GM18909 (cell line): ENCODE data around the gene UBE3D.
"Not testable (repeated sequence)": the region's sequence is repeated elsewhere in the genome, so short reads cannot be mapped to it uniquely, and the experiment has no call there.

ENCODE experiments used
- ATAC-seq: cut with Tn5 transposase; IDR thresholded peaks from one replicate; pipeline ENCODE4 v1.9.1; 2021; ENCODE audit warnings: mild to moderate bottlenecking; ENCODE audit not compliant: unreplicated experiment, poor library complexity

The UBE3D gene

GRCh38 chr6:82984720-82985119, 80.9 kb downstream of the UBE3D start:
- ATAC-seq = no peak

DNA sequence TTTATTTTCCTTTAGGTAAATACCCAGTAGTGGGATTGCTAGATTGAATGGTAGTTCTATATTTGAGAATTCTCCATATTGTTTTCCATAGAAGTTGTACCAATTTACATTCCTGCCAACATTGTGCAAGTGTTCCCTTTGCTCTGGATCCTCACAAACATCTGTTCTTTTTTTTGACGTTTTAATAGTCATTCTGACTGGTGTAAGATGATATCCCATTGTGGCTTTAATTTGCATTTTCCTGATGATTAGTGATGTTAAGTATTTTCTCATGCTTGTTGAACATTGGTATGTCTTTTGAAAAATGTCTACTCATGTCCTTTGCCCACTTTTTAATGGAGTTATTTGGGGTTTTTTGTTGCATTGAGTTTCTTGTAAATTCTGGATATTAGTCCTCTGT, 85.6 kb downstream of the UBE3D start:
- ATAC-seq = no peak

DNA sequence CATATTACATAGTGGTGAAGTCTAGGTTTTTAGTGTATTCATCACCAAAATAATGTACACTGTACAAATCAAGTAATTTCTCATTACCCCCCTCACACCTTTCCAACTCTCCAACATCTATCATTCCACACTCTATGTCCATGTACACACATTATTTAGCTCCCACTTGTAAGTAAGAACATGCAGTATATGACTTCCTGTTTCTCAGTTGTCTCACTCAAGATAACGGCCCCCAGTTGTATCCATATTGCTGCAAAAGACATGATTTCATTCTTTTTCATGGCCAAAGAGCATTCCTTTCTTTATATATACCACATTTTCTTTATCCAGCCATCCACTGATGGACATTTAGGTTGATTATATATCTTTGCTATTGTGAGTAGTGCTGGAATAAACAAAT, 86.0 kb downstream of the UBE3D start:
- no peak for ATAC-seq

DNA sequence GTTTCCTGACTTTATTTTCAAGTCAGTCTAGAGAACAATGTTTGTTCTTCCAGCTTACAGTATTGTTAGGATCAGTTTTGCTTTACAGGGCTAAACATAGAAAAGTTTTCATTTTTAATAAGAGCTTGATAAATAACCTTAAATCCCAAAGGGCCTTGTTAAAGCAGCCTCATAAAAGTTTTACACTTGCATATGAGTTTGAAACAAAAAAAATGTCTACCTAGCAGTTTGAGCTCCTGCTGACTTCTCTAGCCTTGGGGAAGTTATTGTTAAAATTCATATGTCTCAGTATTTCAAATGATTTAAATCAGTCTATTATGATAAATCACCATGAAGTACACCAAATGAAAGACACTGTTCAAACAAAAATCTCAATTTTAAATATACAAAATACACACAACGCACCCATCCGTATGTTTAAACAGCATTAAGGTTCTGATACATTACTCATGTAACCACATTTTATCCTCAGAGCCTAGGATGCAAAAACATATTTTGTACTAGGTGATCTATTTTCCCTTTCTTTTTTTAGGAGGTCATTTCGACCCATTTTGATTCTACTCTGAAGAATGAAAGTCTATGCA, 87.2 kb downstream of the UBE3D start:
- no peak for ATAC-seq

DNA sequence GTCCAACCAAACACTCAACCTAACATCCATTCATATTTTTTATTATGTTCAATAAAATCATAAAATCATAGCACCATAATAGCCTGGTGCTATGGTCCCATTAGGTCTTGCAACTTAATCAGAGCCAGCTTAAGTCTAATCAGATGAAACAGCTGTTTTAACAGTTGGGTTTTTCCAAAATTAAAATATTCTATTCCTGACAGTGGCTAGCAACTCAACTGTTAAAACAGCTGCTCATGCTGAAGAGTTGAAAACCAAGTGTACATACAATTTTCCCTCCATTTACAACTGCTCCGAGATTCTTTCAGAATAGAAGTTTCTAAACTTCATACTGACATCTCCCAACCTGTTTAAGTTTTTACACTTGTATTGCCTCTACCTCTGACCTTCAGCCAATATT, 89.5 kb downstream of the UBE3D start:
- no peak for ATAC-seq

DNA sequence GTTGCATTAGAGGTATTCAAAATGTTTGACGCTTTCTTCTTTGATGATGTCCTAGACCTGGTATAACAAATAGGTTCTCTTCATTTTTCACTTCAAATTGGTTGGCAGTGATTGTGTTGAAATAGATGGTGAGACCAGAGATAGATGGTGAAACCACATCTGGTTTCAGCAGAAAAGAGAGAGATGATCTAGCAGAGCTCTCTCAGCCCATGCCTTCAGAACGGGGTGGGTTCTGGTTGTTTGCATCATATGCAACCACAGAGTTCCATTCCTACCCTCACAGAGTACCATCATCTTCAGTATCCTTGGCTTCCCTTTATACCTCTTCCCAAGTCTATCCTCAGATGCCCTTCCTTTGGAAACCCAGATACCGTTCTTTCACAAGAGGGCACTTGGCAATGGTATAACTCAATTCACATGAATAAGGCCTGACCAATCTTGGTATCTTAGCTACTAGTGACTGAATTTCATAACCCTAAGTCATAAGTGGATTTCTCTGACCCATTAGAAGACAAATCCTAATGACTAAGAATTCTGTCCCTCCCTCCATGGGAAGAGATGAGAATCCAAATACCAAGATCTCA, 93.7 kb downstream of the UBE3D start:
- ATAC-seq = no peak

- ATAC-seq = no peak
Measured at GRCh38 chr6:82970839-82971238, 94.8 kb downstream of the UBE3D start.

DNA sequence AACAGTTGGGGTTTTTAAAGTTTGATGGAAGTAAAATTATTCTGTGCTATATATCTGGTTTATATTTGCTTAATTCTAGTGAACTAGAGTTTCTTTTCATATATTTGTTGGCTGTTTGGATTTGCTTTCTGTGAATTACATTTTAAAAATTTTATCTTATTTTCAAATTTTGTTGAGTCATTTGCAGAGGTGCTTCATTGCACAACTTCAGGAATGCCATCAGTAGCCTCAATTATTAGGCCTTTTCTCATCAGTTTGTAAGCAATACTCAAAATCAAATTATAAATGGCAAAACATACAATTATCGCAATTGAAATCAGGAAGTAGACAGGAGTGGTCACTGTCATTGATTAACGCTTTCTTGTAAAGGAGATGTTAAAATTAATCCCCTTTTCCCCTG, 96.9 kb downstream of the UBE3D start:
- no peak for ATAC-seq

- ATAC-seq = no peak
Measured at GRCh38 chr6:82963191-82963925, 102.3 kb downstream of the UBE3D start.

DNA sequence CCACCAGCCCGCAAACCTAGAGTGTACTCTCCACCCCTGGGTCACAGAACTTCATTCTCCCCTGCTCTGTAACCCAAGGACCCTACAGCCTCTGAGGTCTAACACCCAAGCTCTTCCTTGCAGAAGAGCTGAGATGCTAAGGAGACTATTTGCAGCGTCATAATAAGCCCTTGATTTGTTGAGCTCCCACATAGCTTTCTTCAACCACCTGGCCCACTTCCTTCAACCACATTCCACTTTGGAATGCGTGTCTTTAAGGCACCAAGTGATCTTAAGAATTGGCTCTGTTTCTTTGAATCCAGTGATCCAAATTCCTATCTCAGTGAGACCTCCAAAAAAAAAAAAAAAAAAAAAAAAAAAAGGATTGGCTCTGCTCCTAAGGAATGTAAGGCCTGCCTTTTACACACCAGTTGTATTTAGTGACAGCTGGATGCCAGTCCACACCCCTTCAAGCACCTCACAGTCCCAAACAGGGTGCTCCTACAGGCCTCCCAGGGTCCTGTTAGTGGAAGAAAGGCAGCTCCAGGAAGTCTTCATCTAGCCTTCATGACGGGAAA, 106.2 kb downstream of the UBE3D start:
- no peak for ATAC-seq

- ATAC-seq = no peak
Measured at GRCh38 chr6:82958551-82958950, 107.1 kb downstream of the UBE3D start.

- no peak for ATAC-seq
Measured at GRCh38 chr6:82957868-82958245, 107.8 kb downstream of the UBE3D start.

DNA sequence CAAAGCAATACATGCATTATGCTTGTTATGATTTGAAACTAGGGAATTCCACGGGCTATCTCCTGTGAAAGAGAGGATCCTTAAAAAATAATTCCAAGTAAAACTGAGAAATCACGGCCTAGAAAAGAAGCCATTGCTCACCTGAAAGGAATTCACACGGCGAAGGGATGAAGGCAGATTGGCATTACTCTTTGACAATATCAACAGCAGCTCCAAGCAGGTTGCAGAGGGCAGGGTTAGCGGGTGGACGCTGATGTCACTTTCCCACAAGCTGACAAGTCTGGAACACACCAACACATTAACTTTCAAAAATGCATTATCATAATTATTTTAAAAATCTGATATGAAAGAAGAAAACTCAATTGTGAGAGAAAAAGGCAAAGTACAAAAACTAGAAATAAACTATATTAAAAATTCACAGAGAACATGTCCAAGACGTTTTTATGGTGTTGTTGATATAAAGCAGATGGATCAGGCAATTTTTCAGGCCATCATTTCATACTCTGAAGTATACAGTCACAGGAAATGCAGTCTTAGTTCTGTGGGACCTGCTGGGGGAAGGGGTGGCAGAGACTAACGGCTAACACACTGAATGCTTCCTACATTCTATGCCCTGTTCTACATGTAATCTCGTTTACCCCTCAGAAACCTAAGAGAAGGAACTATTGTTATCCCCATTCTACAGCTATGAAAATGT, 108.3 kb downstream of the UBE3D start:
- ATAC-seq = no peak

GRCh38 chr6:82955841-82956240, 109.8 kb downstream of the UBE3D start:
- no peak for ATAC-seq

- ATAC-seq = peak; percentile 86
Measured at GRCh38 chr6:82954937-82955577, 110.6 kb downstream of the UBE3D start.

DNA sequence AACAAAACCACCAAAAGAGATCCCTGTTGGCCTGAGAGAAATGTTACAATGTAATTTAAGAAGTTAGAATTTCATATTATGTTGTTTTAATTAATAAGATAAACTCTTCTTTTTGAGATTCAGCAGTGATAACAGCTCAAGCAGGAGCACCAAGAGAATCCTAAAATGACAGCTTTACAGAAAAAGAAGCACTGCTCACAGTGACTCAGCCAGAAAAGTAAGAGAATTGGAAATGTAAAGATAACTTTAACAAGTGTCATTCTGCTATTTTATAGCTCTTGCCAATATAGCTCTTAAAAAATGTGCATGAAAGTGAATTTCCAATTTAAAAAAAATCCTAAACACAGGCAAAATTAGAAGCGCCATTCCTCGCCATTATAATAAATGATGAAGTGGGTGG, 111.3 kb downstream of the UBE3D start:
- no peak for ATAC-seq

- ATAC-seq = no peak
Measured at GRCh38 chr6:82953871-82954270, 111.8 kb downstream of the UBE3D start.

DNA sequence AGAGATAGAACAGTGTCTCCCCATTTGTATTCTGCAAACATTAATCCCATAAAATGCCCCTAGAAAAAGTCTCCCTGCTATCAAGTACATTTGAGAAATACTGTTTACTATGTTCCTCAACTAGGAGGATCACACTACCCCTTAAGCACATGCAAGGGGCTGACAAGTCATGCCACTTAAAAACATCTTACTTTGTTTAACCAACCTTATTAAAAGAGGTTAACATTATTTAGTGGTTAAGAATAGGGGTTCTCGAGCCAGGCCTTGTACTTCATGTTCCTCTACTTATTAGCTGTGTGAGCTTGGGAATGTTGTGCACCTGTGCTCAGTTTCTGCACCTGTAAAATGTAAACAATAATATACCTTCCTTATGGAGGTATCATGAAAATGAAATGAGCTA, 113.7 kb downstream of the UBE3D start:
- ATAC-seq = no peak

GRCh38 chr6:82951389-82951788, 114.3 kb downstream of the UBE3D start:
- no peak for ATAC-seq

DNA sequence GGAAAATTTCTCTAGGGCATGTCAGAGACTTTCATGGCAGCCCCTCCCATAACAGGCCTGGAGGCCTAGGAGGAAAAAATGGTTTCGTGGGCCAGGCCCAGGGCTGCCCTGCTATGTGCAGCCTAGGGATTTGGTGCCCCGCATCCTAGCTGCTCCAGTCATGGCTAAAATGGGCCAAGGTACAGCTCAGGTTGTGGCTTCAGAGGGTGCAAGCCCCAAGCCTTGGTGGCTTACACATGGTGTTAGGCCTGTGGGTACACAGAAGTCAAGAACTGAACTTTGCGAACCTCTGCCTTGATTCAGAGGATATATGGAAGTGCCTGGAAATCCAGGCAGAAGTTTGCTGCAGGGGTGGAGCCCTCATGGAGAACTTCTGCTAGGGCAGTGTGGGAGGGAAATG, 134.7 kb downstream of the UBE3D start:
- ATAC-seq = not testable (repeated sequence)
